ENCODE results near the gene PPP1R12C.

- TF ChIP-seq, protein P1, sequence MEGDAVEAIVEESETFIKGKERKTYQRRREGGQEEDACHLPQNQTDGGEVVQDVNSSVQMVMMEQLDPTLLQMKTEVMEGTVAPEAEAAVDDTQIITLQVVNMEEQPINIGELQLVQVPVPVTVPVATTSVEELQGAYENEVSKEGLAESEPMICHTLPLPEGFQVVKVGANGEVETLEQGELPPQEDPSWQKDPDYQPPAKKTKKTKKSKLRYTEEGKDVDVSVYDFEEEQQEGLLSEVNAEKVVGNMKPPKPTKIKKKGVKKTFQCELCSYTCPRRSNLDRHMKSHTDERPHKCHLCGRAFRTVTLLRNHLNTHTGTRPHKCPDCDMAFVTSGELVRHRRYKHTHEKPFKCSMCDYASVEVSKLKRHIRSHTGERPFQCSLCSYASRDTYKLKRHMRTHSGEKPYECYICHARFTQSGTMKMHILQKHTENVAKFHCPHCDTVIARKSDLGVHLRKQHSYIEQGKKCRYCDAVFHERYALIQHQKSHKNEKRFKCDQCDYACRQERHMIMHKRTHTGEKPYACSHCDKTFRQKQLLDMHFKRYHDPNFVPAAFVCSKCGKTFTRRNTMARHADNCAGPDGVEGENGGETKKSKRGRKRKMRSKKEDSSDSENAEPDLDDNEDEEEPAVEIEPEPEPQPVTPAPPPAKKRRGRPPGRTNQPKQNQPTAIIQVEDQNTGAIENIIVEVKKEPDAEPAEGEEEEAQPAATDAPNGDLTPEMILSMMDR (IDR thresholded peaks at IDR 0.05) = no peak
- no peak for TF ChIP-seq EP300 (IDR thresholded peaks at IDR 0.05)
- no peak for TF ChIP-seq POLR2A (IDR thresholded peaks at IDR 0.05)
- TF ChIP-seq POLR2AphosphoS5 (IDR thresholded peaks at IDR 0.05) = no peak
Observed at GRCh38 chr19:55044771-55045716, 72.4 kb downstream of the PPP1R12C start.
